ENCODE results near the gene DNAJA3. TPM values are rescaled to one million over a fixed set of nuclear protein-coding genes. Genes with fewer than 3 reads are reported as not detected.
A peak's percentile ranks its signal among the peaks of the same experiment; 100 is the strongest.

Gene DNAJA3
- total RNA-seq, 1 experiment from 2014 or later, result 64.1 TPM

- TF ChIP-seq ZNF281 (CRISPR knock-in tag; IDR thresholded peaks at IDR 0.05) (peak; percentile 37; the same call in 1 of the 2 replicates), TP53 (CRISPR knock-in tag; IDR thresholded peaks at IDR 0.05) (peak; percentile 98), ZNF232 (CRISPR knock-in tag; IDR thresholded peaks at IDR 0.05) (peak; percentile 98), USF1 (CRISPR knock-in tag; IDR thresholded peaks at IDR 0.05) (peak; percentile 58; the same call in 1 of the 2 replicates), ATF2 (CRISPR knock-in tag; IDR thresholded peaks at IDR 0.05; ENCODE audit: borderline replicate concordance, low read depth) (peak; percentile 66; the same call in 1 of the 2 replicates), PREB (CRISPR knock-in tag; IDR thresholded peaks at IDR 0.05; ENCODE audit: borderline replicate concordance) (0 out of 2 replicates have a peak, but pooled peaks have one; percentile 50), ZBTB21 (CRISPR knock-in tag; IDR thresholded peaks at IDR 0.05; ENCODE audit: borderline replicate concordance) (peak; percentile 95), ZMAT4 (CRISPR knock-in tag; IDR thresholded peaks at IDR 0.05) (no peak), CREB1 (CRISPR knock-in tag; IDR thresholded peaks at IDR 0.05) (peak; percentile 83), CREM (CRISPR knock-in tag; IDR thresholded peaks at IDR 0.05) (peak; percentile 69; the same call in 1 of the 2 replicates), IRF1 (CRISPR knock-in tag; IDR thresholded peaks at IDR 0.05) (peak; percentile 81), NR1H2 (CRISPR knock-in tag; IDR thresholded peaks at IDR 0.05) (no peak), ZBTB43 (CRISPR knock-in tag; IDR thresholded peaks at IDR 0.05) (peak; percentile 98), RELA (CRISPR knock-in tag; IDR thresholded peaks at IDR 0.05; ENCODE audit: borderline replicate concordance) (peak; percentile 94; the same call in 1 of the 2 replicates), FOXK1 (CRISPR knock-in tag; IDR thresholded peaks at IDR 0.05) (peak; percentile 98), ETV6 (CRISPR knock-in tag; IDR thresholded peaks at IDR 0.05) (peak; percentile 97), NR2C2 (CRISPR knock-in tag; IDR thresholded peaks at IDR 0.05) (0 out of 2 replicates have a peak, but pooled peaks have one; percentile 39), PRRX2 (CRISPR knock-in tag; IDR thresholded peaks at IDR 0.05) (no peak), USF2 (CRISPR knock-in tag; IDR thresholded peaks at IDR 0.05) (peak; percentile 61), FOXP4 (CRISPR knock-in tag; IDR thresholded peaks at IDR 0.05) (peak; percentile 99), E2F4 (CRISPR knock-in tag; IDR thresholded peaks at IDR 0.05; ENCODE audit: borderline replicate concordance, low read depth) (peak; percentile 75; the same call in 1 of the 2 replicates), OVOL2 (CRISPR knock-in tag; IDR thresholded peaks at IDR 0.05; ENCODE audit: borderline replicate concordance) (no peak)
These were observed 50.5 kb downstream of the DNAJA3 start, which contains the start of gene HMOX2 (continued) for GRCh38 chr16:4475880-4476788.
